Right atrium auricular region (tissue), 2 donors: ENCODE measurements around the gene RBKS. TPM values are rescaled to one million over a fixed set of nuclear protein-coding genes. Genes with fewer than 3 reads are reported as not detected.

Experiments used
- DNase-seq: peaks from one replicate; pipeline ENCODE4 v3.0.0-alpha.2; 2019; ENCODE audit warnings: low spot score
- H3K27ac ChIP-seq, 2 donors: fragments of 200-600 bp; sonication (generic); 1 replicate in 1 of 2; 2 replicates in 1 of 2; pipeline ENCODE4 v1.5.1; 2016 to 2019
- H3K27me3 ChIP-seq, 2 donors: fragments of 200-600 bp; sonication (generic); one replicate each; pipeline versions ENCODE4 v1.5.1 to v1.6.0; 2017 to 2019
- H3K36me3 ChIP-seq: fragments of 200-600 bp; sonication (generic); one replicate; pipeline ENCODE4 v1.5.1; 2016
- H3K4me1 ChIP-seq, 2 donors: fragments of 200-600 bp; sonication (generic); one replicate each; pipeline versions ENCODE4 v1.5.1 to v1.6.0; 2017 to 2019
- H3K4me3 ChIP-seq, 2 donors: fragments of 200-600 bp; sonication (generic); 1 replicate in 1 of 2; 2 replicates in 1 of 2; pipeline ENCODE4 v1.5.1; 2017 to 2019; ENCODE audit warnings: mild to moderate bottlenecking in 1 of 2, moderate library complexity in 1 of 2
- H3K9me3 ChIP-seq, 2 donors: fragments of 200-600 bp; sonication (generic); one replicate each; pipeline ENCODE4 v1.5.1; 2019
- CTCF ChIP-seq, 2 donors: fragments of 200-600 bp; sonication (generic); IDR thresholded peaks; one replicate each; pipeline ENCODE4 v1.5.1; 2019; ENCODE audit warnings: antibody characterized with exemption in 2 of 2
- total RNA-seq, 2 donors: library from RNA; depleted of rRNA; stranded (reverse); fragments of >200 nt; gene quantifications; one replicate each; pipeline ENCODE4 v1.1.0, GENCODE V29; 2016

The RBKS gene
- total RNA-seq, 2 donors from 2014 or later = 1.6 to 2.1 TPM

GRCh38 chr2:27878825-27879224, 11.4 kb downstream of the RBKS start:
- no peak for TF ChIP-seq CTCF (IDR thresholded peaks at IDR 0.05)
- no peaks in the 10 kb centered on the region for H3K27me3 ChIP-seq
- no peak overlapping the region for H3K27ac ChIP-seq
- H3K4me3 ChIP-seq = no peak overlapping the region
- no peaks in the 10 kb centered on the region for H3K36me3 ChIP-seq
- H3K9me3 ChIP-seq = peaks cover 0 to 8% of the 10 kb centered on the region in 2 donors
- DNase-seq = no peak
- no peaks in the 10 kb centered on the region for H3K4me1 ChIP-seq

- no peak overlapping the region for H3K27ac ChIP-seq
- no peaks in the 10 kb centered on the region for H3K36me3 ChIP-seq
- H3K4me3 ChIP-seq = no peak overlapping the region
- no peak for DNase-seq
- H3K4me1 ChIP-seq = no peaks in the 10 kb centered on the region
- H3K9me3 ChIP-seq = peaks cover 0 to 8% of the 10 kb centered on the region in 2 donors
- no peaks in the 10 kb centered on the region for H3K27me3 ChIP-seq
- TF ChIP-seq CTCF (IDR thresholded peaks at IDR 0.05) = no peak
Observed at GRCh38 chr2:27875089-27875881, 14.9 kb downstream of the RBKS start.

- no peak for TF ChIP-seq CTCF (IDR thresholded peaks at IDR 0.05)
- no peak for DNase-seq
- Histone ChIP-seq H3K27me3 (no peaks in the 10 kb centered on the region), H3K36me3 (no peaks in the 10 kb centered on the region), H3K4me3 (no peak overlapping the region), H3K9me3 (peaks cover 0 to 8% of the 10 kb centered on the region in 2 donors), H3K27ac (no peak overlapping the region), H3K4me1 (no peaks in the 10 kb centered on the region)
Observed at GRCh38 chr2:27873091-27873490, 17.1 kb downstream of the RBKS start.

- no peak for DNase-seq
- no peak overlapping the region for H3K4me3 ChIP-seq
- H3K36me3 ChIP-seq = no peaks in the 10 kb centered on the region
- H3K9me3 ChIP-seq = peaks cover 0 to 8% of the 10 kb centered on the region in 2 donors
- no peaks in the 10 kb centered on the region for H3K4me1 ChIP-seq
- TF ChIP-seq CTCF (IDR thresholded peaks at IDR 0.05) = no peak
- no peak overlapping the region for H3K27ac ChIP-seq
- H3K27me3 ChIP-seq = no peaks in the 10 kb centered on the region
Observed at GRCh38 chr2:27871802-27872201, 18.4 kb downstream of the RBKS start.

GRCh38 chr2:27870724-27871123, 19.5 kb downstream of the RBKS start:
- TF ChIP-seq CTCF (IDR thresholded peaks at IDR 0.05) = no peak
- Histone ChIP-seq H3K4me3 (no peak overlapping the region), H3K27me3 (no peaks in the 10 kb centered on the region), H3K9me3 (peaks cover 0 to under 1% of the 10 kb centered on the region in 2 donors), H3K36me3 (no peaks in the 10 kb centered on the region), H3K27ac (no peak overlapping the region), H3K4me1 (no peaks in the 10 kb centered on the region)
- DNase-seq = no peak

- no peak for TF ChIP-seq CTCF (IDR thresholded peaks at IDR 0.05)
- no peaks in the 10 kb centered on the region for H3K27me3 ChIP-seq
Observed at GRCh38 chr2:27869763-27870162, 20.4 kb downstream of the RBKS start.

More at GRCh38 chr2:27869763-27870162, 20.4 kb downstream of the RBKS start:
- Histone ChIP-seq H3K4me1 (no peaks in the 10 kb centered on the region), H3K27ac (no peak overlapping the region), H3K4me3 (no peak overlapping the region), H3K9me3 (no peaks in the 10 kb centered on the region), H3K36me3 (no peaks in the 10 kb centered on the region)
- DNase-seq = no peak
